ENCODE measurements around the gene ROCK2.
A peak's percentile ranks its signal among the peaks of the same experiment; 100 is the strongest.

The ROCK2 gene

GRCh38 chr2:11224887-11225286, 119.5 kb downstream of the ROCK2 start:
- DNase-seq = no peak

- no peak for DNase-seq
Observed at GRCh38 chr2:11222845-11223244, 121.6 kb downstream of the ROCK2 start.

- no peak for DNase-seq
Observed at GRCh38 chr2:11220445-11220844, 124.0 kb downstream of the ROCK2 start.

GRCh38 chr2:11215407-11215806, 129.0 kb downstream of the ROCK2 start:
- no peak for DNase-seq

- no peak for DNase-seq
Observed at GRCh38 chr2:11214770-11215169, 129.7 kb downstream of the ROCK2 start.

GRCh38 chr2:11213975-11214374, 130.5 kb downstream of the ROCK2 start:
- DNase-seq = no peak

GRCh38 chr2:11213090-11213638, 131.3 kb downstream of the ROCK2 start:
- peak; percentile 64 for DNase-seq

GRCh38 chr2:11212645-11213044, 131.8 kb downstream of the ROCK2 start:
- DNase-seq = peak; percentile 1

- no peak for DNase-seq
Observed at GRCh38 chr2:11208083-11208482, 136.4 kb downstream of the ROCK2 start.

- DNase-seq = peak; percentile 81
Observed at GRCh38 chr2:11203480-11203879, 141.0 kb downstream of the ROCK2 start.

- no peak for DNase-seq
Observed at GRCh38 chr2:11201969-11202368, 142.5 kb downstream of the ROCK2 start.

- DNase-seq = no peak
Observed at GRCh38 chr2:11200651-11201050, 143.8 kb downstream of the ROCK2 start.

GRCh38 chr2:11196246-11196645, 148.2 kb downstream of the ROCK2 start:
- no peak for DNase-seq

GRCh38 chr2:11187731-11188130, 156.7 kb downstream of the ROCK2 start:
- DNase-seq = no peak

- DNase-seq = peak; percentile 76
Observed at GRCh38 chr2:11187083-11187619, 157.3 kb downstream of the ROCK2 start.

GRCh38 chr2:11186145-11186544, 158.3 kb downstream of the ROCK2 start:
- DNase-seq = no peak

- no peak for DNase-seq
Observed at GRCh38 chr2:11182951-11183350, 161.5 kb downstream of the ROCK2 start.

GRCh38 chr2:11180653-11181052, 163.8 kb downstream of the ROCK2 start:
- DNase-seq = no peak

- no peak for DNase-seq
Observed at GRCh38 chr2:11179899-11180298, 164.5 kb downstream of the ROCK2 start.

GRCh38 chr2:11179196-11179595, 165.2 kb downstream of the ROCK2 start:
- no peak for DNase-seq

- DNase-seq = no peak
Observed at GRCh38 chr2:11177871-11178690, 166.4 kb downstream of the ROCK2 start.

GRCh38 chr2:11175293-11175795, 169.1 kb downstream of the ROCK2 start:
- DNase-seq = peak; percentile 68

- DNase-seq = no peak
Observed at GRCh38 chr2:11174222-11174621, 170.2 kb downstream of the ROCK2 start.

GRCh38 chr2:11169333-11169732, 175.1 kb downstream of the ROCK2 start:
- DNase-seq = no peak

Data from EL (cell line).